Midbrain (tissue), 1 donor: ENCODE results near the gene WDR62.
"Not testable (repeated sequence)": the region's sequence is repeated elsewhere in the genome, so short reads cannot be mapped to it uniquely, and the experiment has no call there.

Source experiments
- DNase-seq: peaks from one replicate; lab custom pipeline; 2025; lab: John Stamatoyannopoulos, UW

Gene WDR62

GRCh38 chr19:36110487-36111199 lies 55.9 kb downstream of the WDR62 start, which contains the start of gene OVOL3:
OVOL3 (plus strand) TSS chr19:36111143; CDS start chr19:36111203, 60 bp downstream.
- DNase-seq, result no peak

GRCh38 chr19:36111200-36111539 lies 56.5 kb downstream of the WDR62 start:
- no peak for DNase-seq

- no peak for DNase-seq
These were observed 58.0 kb downstream of the WDR62 start for GRCh38 chr19:36112678-36113077.

GRCh38 chr19:36113425-36113824 lies 58.7 kb downstream of the WDR62 start:
- DNase-seq, result no peak

- peak; percentile 62 for DNase-seq
These were observed 59.4 kb downstream of the WDR62 start for GRCh38 chr19:36113894-36114720.

- peak; percentile 100 for DNase-seq
These were observed 60.2 kb downstream of the WDR62 start, which contains the start of gene POLR2I for GRCh38 chr19:36114721-36115452. POLR2I (minus strand) TSS chr19:36114875; CDS start chr19:36114856, 19 bp downstream.

- no peak for DNase-seq
These were observed 61.0 kb downstream of the WDR62 start, which contains the start of gene TBCB for GRCh38 chr19:36115453-36116343. TBCB (plus strand) TSS chr19:36115468; CDS start chr19:36115561, 93 bp downstream.

GRCh38 chr19:36116344-36116637 lies 61.6 kb downstream of the WDR62 start:
- DNase-seq, result no peak

GRCh38 chr19:36120092-36120983 lies 65.6 kb downstream of the WDR62 start:
- no peak for DNase-seq

- no peak for DNase-seq
These were observed 66.3 kb downstream of the WDR62 start for GRCh38 chr19:36120984-36121358.

- DNase-seq, result no peak
These were observed 66.9 kb downstream of the WDR62 start for GRCh38 chr19:36121486-36122124.

- DNase-seq, result no peak
These were observed 70.9 kb downstream of the WDR62 start for GRCh38 chr19:36125557-36125956.

- DNase-seq, result no peak
These were observed 73.7 kb downstream of the WDR62 start for GRCh38 chr19:36128392-36128736.

GRCh38 chr19:36131221-36131620 lies 76.5 kb downstream of the WDR62 start:
- not testable (repeated sequence) for DNase-seq

- not testable (repeated sequence) for DNase-seq
These were observed 80.2 kb downstream of the WDR62 start for GRCh38 chr19:36134867-36135266.

GRCh38 chr19:36136964-36137686 lies 82.4 kb downstream of the WDR62 start:
- DNase-seq, result no peak

GRCh38 chr19:36139120-36139472 lies 84.4 kb downstream of the WDR62 start:
- DNase-seq, result no peak

GRCh38 chr19:36139473-36140303 lies 85.0 kb downstream of the WDR62 start, which contains the start of gene CAPNS1:
CAPNS1 (plus strand) TSS chr19:36140066; CDS start chr19:36141012, 946 bp downstream.
- DNase-seq, result peak; percentile 97
